HG03439 (cell line): ENCODE measurements around the gene ADGRG6.
"Not testable (repeated sequence)": the region's sequence is repeated elsewhere in the genome, so short reads cannot be mapped to it uniquely, and the experiment has no call there.

Experiments
- ATAC-seq: cut with Tn5 transposase; IDR thresholded peaks from one replicate; pipeline ENCODE4 v1.9.1; 2021; ENCODE audit warnings: mild to moderate bottlenecking, moderate library complexity; ENCODE audit not compliant: unreplicated experiment

Gene ADGRG6

GRCh38 chr6:142404751-142405150 lies 102.9 kb downstream of the ADGRG6 start:
- no peak for ATAC-seq

- no peak for ATAC-seq
Observed at GRCh38 chr6:142406131-142406530, 104.3 kb downstream of the ADGRG6 start.

- ATAC-seq: no peak
Observed at GRCh38 chr6:142407685-142408273, 106.0 kb downstream of the ADGRG6 start.

- no peak for ATAC-seq
Observed at GRCh38 chr6:142408409-142408808, 106.6 kb downstream of the ADGRG6 start.

GRCh38 chr6:142409794-142410193 lies 108.0 kb downstream of the ADGRG6 start:
- no peak for ATAC-seq

GRCh38 chr6:142411145-142411544 lies 109.3 kb downstream of the ADGRG6 start:
- ATAC-seq: no peak

- no peak for ATAC-seq
Observed at GRCh38 chr6:142412241-142412640, 110.4 kb downstream of the ADGRG6 start.

GRCh38 chr6:142412658-142413057 lies 110.9 kb downstream of the ADGRG6 start:
- ATAC-seq: no peak

- ATAC-seq: no peak
Observed at GRCh38 chr6:142413111-142413510, 111.3 kb downstream of the ADGRG6 start.

- no peak for ATAC-seq
Observed at GRCh38 chr6:142414462-142415250, 112.8 kb downstream of the ADGRG6 start.

GRCh38 chr6:142416179-142416578 lies 114.4 kb downstream of the ADGRG6 start:
- no peak for ATAC-seq

- ATAC-seq: no peak
Observed at GRCh38 chr6:142416686-142417085, 114.9 kb downstream of the ADGRG6 start.

- ATAC-seq: no peak
Observed at GRCh38 chr6:142417331-142417750, 115.5 kb downstream of the ADGRG6 start.

GRCh38 chr6:142419071-142419470 lies 117.3 kb downstream of the ADGRG6 start:
- no peak for ATAC-seq

- no peak for ATAC-seq
Observed at GRCh38 chr6:142420802-142421201, 119.0 kb downstream of the ADGRG6 start.

- ATAC-seq: no peak
Observed at GRCh38 chr6:142421285-142422117, 119.7 kb downstream of the ADGRG6 start.

- ATAC-seq: not testable (repeated sequence)
Observed at GRCh38 chr6:142426444-142427132, 124.8 kb downstream of the ADGRG6 start.

- ATAC-seq: not testable (repeated sequence)
Observed at GRCh38 chr6:142428468-142428867, 126.7 kb downstream of the ADGRG6 start.

- no peak for ATAC-seq
Observed at GRCh38 chr6:142429195-142429594, 127.4 kb downstream of the ADGRG6 start.

GRCh38 chr6:142433419-142433818 lies 131.6 kb downstream of the ADGRG6 start:
- no peak for ATAC-seq

- no peak for ATAC-seq
Observed at GRCh38 chr6:142438898-142439297, 137.1 kb downstream of the ADGRG6 start.
